HL-60 (cell line): ENCODE measurements around the gene KRTAP3-1.

Experiments used
- DNase-seq, 2 experiments: peaks; one replicate each; pipeline ENCODE4 v3.0.0-alpha.2; 2010 to 2020; ENCODE audit warnings: low read depth in 1 of 2, low spot score in 1 of 2
- H3K27ac ChIP-seq: fragments of 250-450 bp; sonication (Bioruptor Pico); replicated peaks from 2 replicates; pipeline ENCODE4 v1.5.1; 2020; ENCODE audit warnings: mild to moderate bottlenecking, moderate library complexity
- H3K27me3 ChIP-seq: fragments of 250-450 bp; sonication (Bioruptor Pico); 2 replicates; pipeline ENCODE4 v1.5.1; 2021; ENCODE audit warnings: mild to moderate bottlenecking, moderate library complexity; ENCODE audit not compliant: insufficient read depth, poor library complexity, severe bottlenecking
- H3K4me3 ChIP-seq: replicated peaks from 2 replicates; pipeline ENCODE4 v1.5.1; 2011; ENCODE audit warnings: mild to moderate bottlenecking, control low read depth, low read length; ENCODE audit not compliant: insufficient read depth
- GABPA ChIP-seq: IDR thresholded peaks from 2 replicates; pipeline ENCODE4 v1.6.1; 2012; ENCODE audit warnings: low read depth
- POLR2AphosphoS5 ChIP-seq: IDR thresholded peaks from 2 replicates; pipeline ENCODE4 v1.6.1; 2012; ENCODE audit warnings: low read depth
- SPI1 ChIP-seq: IDR thresholded peaks from 2 replicates; pipeline ENCODE4 v1.6.1; 2012; ENCODE audit warnings: low read depth, mild to moderate bottlenecking, borderline replicate concordance
- TF ChIP-seq, protein P1 (sequence below): IDR thresholded peaks from one replicate; pipeline ENCODE4 v1.5.1; 2011; ENCODE audit warnings: low read length, control low read depth, inconsistent platforms; ENCODE audit not compliant: insufficient read depth
- TF ChIP-seq, protein P2 (sequence below): IDR thresholded peaks from 2 replicates; pipeline ENCODE4 v1.6.1; 2012; ENCODE audit warnings: low read depth; ENCODE audit not compliant: insufficient replicate concordance

The KRTAP3-1 gene

DNA sequence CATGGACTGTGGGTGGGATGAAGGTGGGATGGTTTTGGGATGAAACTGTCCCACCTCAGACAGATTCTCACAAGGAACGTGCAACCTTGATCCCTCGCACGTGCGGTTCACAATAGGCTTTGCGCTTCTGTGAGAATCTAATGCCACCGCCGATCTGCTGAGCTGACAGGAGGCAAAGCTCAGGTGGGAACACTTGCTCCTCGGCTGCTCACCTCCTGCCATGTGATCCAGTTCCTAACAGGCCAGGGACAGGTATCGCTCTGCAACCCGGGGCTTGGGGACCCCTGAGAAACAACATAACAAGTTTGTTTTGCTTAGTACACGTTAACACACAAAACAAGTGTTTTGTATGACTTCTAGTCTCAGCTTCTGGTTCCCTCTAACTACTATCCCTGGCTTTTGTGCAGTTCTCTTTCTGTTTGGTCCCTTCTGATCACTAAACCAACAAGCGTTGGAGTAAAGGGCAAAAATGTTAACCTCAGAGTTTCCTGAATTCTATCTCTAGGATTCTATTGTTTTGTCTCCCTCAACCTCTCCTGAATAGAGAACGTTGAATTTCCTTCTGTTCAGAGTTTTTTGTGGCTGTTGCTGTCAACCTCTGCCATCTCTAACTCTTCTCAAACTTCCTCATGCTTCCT lies 7.8 kb upstream of the KRTAP3-1 start:
- Histone ChIP-seq H3K27me3 (no peaks in the 10 kb centered on the region), H3K4me3 (no peak overlapping the region), H3K27ac (no peak overlapping the region)
- TF ChIP-seq GABPA (no peak), POLR2AphosphoS5 (no peak), SPI1 (no peak)
- TF ChIP-seq, protein P1, sequence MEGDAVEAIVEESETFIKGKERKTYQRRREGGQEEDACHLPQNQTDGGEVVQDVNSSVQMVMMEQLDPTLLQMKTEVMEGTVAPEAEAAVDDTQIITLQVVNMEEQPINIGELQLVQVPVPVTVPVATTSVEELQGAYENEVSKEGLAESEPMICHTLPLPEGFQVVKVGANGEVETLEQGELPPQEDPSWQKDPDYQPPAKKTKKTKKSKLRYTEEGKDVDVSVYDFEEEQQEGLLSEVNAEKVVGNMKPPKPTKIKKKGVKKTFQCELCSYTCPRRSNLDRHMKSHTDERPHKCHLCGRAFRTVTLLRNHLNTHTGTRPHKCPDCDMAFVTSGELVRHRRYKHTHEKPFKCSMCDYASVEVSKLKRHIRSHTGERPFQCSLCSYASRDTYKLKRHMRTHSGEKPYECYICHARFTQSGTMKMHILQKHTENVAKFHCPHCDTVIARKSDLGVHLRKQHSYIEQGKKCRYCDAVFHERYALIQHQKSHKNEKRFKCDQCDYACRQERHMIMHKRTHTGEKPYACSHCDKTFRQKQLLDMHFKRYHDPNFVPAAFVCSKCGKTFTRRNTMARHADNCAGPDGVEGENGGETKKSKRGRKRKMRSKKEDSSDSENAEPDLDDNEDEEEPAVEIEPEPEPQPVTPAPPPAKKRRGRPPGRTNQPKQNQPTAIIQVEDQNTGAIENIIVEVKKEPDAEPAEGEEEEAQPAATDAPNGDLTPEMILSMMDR, result no peak
- TF ChIP-seq, protein P2, sequence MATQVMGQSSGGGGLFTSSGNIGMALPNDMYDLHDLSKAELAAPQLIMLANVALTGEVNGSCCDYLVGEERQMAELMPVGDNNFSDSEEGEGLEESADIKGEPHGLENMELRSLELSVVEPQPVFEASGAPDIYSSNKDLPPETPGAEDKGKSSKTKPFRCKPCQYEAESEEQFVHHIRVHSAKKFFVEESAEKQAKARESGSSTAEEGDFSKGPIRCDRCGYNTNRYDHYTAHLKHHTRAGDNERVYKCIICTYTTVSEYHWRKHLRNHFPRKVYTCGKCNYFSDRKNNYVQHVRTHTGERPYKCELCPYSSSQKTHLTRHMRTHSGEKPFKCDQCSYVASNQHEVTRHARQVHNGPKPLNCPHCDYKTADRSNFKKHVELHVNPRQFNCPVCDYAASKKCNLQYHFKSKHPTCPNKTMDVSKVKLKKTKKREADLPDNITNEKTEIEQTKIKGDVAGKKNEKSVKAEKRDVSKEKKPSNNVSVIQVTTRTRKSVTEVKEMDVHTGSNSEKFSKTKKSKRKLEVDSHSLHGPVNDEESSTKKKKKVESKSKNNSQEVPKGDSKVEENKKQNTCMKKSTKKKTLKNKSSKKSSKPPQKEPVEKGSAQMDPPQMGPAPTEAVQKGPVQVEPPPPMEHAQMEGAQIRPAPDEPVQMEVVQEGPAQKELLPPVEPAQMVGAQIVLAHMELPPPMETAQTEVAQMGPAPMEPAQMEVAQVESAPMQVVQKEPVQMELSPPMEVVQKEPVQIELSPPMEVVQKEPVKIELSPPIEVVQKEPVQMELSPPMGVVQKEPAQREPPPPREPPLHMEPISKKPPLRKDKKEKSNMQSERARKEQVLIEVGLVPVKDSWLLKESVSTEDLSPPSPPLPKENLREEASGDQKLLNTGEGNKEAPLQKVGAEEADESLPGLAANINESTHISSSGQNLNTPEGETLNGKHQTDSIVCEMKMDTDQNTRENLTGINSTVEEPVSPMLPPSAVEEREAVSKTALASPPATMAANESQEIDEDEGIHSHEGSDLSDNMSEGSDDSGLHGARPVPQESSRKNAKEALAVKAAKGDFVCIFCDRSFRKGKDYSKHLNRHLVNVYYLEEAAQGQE, result no peak
- DNase-seq, result no peak

DNA sequence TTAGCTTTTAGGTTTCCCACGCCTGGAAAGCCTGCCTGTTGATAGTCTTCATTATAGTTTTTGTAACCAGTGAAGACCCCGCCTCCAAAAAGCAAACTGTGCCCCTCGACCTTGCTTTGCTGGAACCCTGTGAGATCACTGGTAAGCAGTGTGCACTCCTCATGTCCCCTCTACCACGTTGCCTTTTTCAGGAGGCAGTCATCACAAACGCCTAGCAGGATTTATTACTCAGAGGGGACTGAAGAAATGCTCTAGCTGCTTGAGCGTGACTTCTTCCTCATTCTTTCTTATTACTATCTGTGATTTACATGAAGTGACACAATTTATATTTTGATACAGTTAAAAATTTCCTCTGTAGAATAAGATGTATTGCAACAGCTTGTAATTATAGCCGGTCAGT lies 6.5 kb upstream of the KRTAP3-1 start:
- no peaks in the 10 kb centered on the region for H3K27me3 ChIP-seq
- TF ChIP-seq, protein P1, result no peak
- TF ChIP-seq, protein P2, result no peak
- TF ChIP-seq SPI1 (no peak), POLR2AphosphoS5 (no peak), GABPA (no peak)
- no peak overlapping the region for H3K27ac ChIP-seq
- DNase-seq, result no peak
- H3K4me3 ChIP-seq, result no peak overlapping the region

DNA sequence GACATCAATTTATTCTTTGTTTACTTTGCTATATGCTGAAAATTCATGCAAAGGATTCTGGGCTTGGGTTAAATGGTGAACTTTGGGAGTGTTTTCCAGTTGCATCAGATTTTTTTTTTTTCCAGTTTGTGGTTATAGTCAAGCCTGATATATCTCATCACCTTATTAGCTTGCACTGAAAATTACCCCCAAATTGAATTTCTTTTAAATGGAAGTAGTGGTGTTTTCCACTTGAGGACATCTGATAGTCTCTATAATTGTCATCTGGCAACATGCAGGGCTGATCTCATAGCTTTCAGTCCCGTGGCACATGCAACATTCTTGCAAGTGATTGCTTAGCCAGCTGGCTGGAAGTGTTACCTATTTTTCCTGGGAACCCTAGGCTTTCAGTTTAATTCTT lies 4.7 kb upstream of the KRTAP3-1 start:
- DNase-seq, result no peak
- Histone ChIP-seq H3K27ac (no peak overlapping the region), H3K4me3 (no peak overlapping the region), H3K27me3 (no peaks in the 10 kb centered on the region)
- TF ChIP-seq SPI1 (no peak), POLR2AphosphoS5 (no peak), GABPA (no peak)
- TF ChIP-seq, protein P1, result no peak
- TF ChIP-seq, protein P2, result no peak
